Stomach (tissue), 9 donors: ENCODE measurements around the gene COX7A2L. TPM values are rescaled to one million over a fixed set of nuclear protein-coding genes. Genes with fewer than 3 reads are reported as not detected.
"Not testable (repeated sequence)": the region's sequence is repeated elsewhere in the genome, so short reads cannot be mapped to it uniquely, and the experiment has no call there.

ENCODE experiments used
- DNase-seq, 2 donors: peaks; one replicate each; pipeline versions ENCODE4 v3.0.0 to v3.0.0-alpha.2; 2013 to 2019
- H3K27ac ChIP-seq, 5 donors: fragments of 200-600 bp in 4 of 5; sonication (generic) in 4 of 5; one replicate each; pipeline ENCODE4 v1.5.1; 2013 to 2019; ENCODE audit warnings: mild to moderate bottlenecking in 1 of 5, moderate library complexity in 1 of 5
- H3K27me3 ChIP-seq, 3 donors: fragments of 200-600 bp; sonication (generic); one replicate each; pipeline ENCODE4 v1.5.1; 2017 to 2019; ENCODE audit warnings: mixed run types in 1 of 3
- H3K36me3 ChIP-seq, 4 donors: fragments of 200-600 bp; sonication (generic); 1 replicate in 3 of 4; 2 replicates in 1 of 4; pipeline ENCODE4 v1.5.1; 2016 to 2019
- H3K4me1 ChIP-seq, 4 donors: fragments of 200-600 bp; sonication (generic); one replicate each; pipeline ENCODE4 v1.5.1; 2016 to 2019
- H3K4me3 ChIP-seq, 4 donors: fragments of 200-600 bp; sonication (generic) in 3 of 4; one replicate each; pipeline ENCODE4 v1.5.1; 2016 to 2019; ENCODE audit warnings: mild to moderate bottlenecking in 1 of 4
- H3K9me3 ChIP-seq, 4 donors: fragments of 200-600 bp; sonication (generic); one replicate each; pipeline ENCODE4 v1.5.1; 2016 to 2019
- CTCF ChIP-seq, 7 experiments: fragments of 450-650 bp in 4 of 7; fragments of 200-600 bp in 3 of 7; sonication (generic) in 3 of 7; IDR thresholded peaks; one replicate each; pipeline ENCODE4 v1.5.1; 2016 to 2019; ENCODE audit warnings: antibody characterized with exemption in 7 of 7, control low read depth in 2 of 7, mild to moderate bottlenecking in 1 of 7
- EP300 ChIP-seq: sonication (generic); formaldehyde crosslinking; IDR thresholded peaks from one replicate; pipeline ENCODE4 v1.6.1; 2017; ENCODE audit warnings: antibody characterized with exemption
- POLR2A ChIP-seq, 4 donors: fragments of 450-650 bp; IDR thresholded peaks; one replicate each; pipeline ENCODE4 v1.6.1; 2016; ENCODE audit warnings: antibody characterized with exemption in 4 of 4, control low read depth in 2 of 4, mild to moderate bottlenecking in 1 of 4, moderate library complexity in 1 of 4
- POLR2AphosphoS5 ChIP-seq, 3 donors: sonication (generic); formaldehyde crosslinking; IDR thresholded peaks; one replicate each; pipeline ENCODE4 v1.6.1; 2016; ENCODE audit warnings: antibody characterized with exemption in 3 of 3
- WGBS, 5 donors: extraction: QIAGEN DNeasy Blood & Tissue Kit in 3 of 5; methylation state at CpG; one replicate each; pipeline versions ENCODE4 v1.1.5 to v1.1.7; 2013 to 2018; 5-methylcytosine and 5-hydroxymethylcytosine counted together
- intact Hi-C: fragments of 100-400 bp; cut with DNase I; formaldehyde crosslinking; loops from one replicate; pipeline ENCODE4 v1.15.1; 2023; ENCODE audit warnings: low total_unique reads
- polyA plus RNA-seq, 3 donors: library from polyadenylated mRNA; stranded (reverse); fragments of 200-250 nt; gene quantifications; one replicate each; pipeline ENCODE4 v1.2.3, GENCODE V29; 2013
- total RNA-seq, 5 donors: library from RNA; depleted of rRNA; stranded (reverse); fragments of >200 nt; gene quantifications; one replicate each; pipeline versions ENCODE4 v1.1.0 to v1.2.3, GENCODE V29; 2014 to 2016
- donor health status: healthy with polysubstance abuse.
- donor health status: Bipolar disorder and iron deficiency.
- donor health status: healthy.

The COX7A2L gene
- total and polyA plus RNA-seq, 8 donors: 36.2 to 222 (median 100) TPM

- Histone ChIP-seq H3K36me3 (no peaks in the 10 kb centered on the region), H3K4me3 (no peak overlapping the region), H3K9me3 (no peaks in the 10 kb centered on the region), H3K27me3 (peaks cover 0 to 8% (median 0%) of the 10 kb centered on the region in 3 donors), H3K4me1 (no peaks in the 10 kb centered on the region), H3K27ac (no peak overlapping the region)
- 57 to 75% (median 64%) methylated on average over 4 of the region's 4 CpGs for WGBS, 5 donors
- intact Hi-C loops: no loop called here
- DNase-seq: no peak
- TF ChIP-seq POLR2AphosphoS5 (IDR thresholded peaks at IDR 0.05) (no peak), EP300 (no peak), CTCF (IDR thresholded peaks at IDR 0.05) (no peak), POLR2A (IDR thresholded peaks at IDR 0.05) (no peak)
These were observed 43.7 kb upstream of the COX7A2L start for GRCh38 chr2:42404676-42405075.

- no peak for TF ChIP-seq POLR2A (IDR thresholded peaks at IDR 0.05)
- TF ChIP-seq POLR2AphosphoS5 (IDR thresholded peaks at IDR 0.05): no peak
- TF ChIP-seq CTCF (IDR thresholded peaks at IDR 0.05): no peak
- no peak for TF ChIP-seq EP300
- no peak overlapping the region for H3K4me3 ChIP-seq
- no peaks in the 10 kb centered on the region for H3K9me3 ChIP-seq
- no peaks in the 10 kb centered on the region for H3K27me3 ChIP-seq
- H3K4me1 ChIP-seq: no peaks in the 10 kb centered on the region
- DNase-seq: no peak
- 89 to 94% (median 93%) methylated on average over 6 of the region's 6 CpGs for WGBS, 5 donors
- no peaks in the 10 kb centered on the region for H3K36me3 ChIP-seq
- no peak overlapping the region for H3K27ac ChIP-seq
- intact Hi-C loops: no loop called here
These were observed 40.8 kb upstream of the COX7A2L start for GRCh38 chr2:42401773-42402172.

- H3K27ac ChIP-seq, H3K4me1 ChIP-seq, H3K9me3 ChIP-seq, H3K27me3 ChIP-seq, H3K4me3 ChIP-seq, DNase-seq, intact Hi-C loops, H3K36me3 ChIP-seq: not testable (repeated sequence)
- 91 to 96% (median 95%) methylated on average over 11 of the region's 11 CpGs for WGBS, 5 donors
These were observed 37.0 kb upstream of the COX7A2L start for GRCh38 chr2:42398052-42398451.

GRCh38 chr2:42393320-42393719 lies 32.3 kb upstream of the COX7A2L start:
- 95 to 98% (median 96%) methylated on average over 3 of the region's 3 CpGs for whole genome bisulfite sequencing, 5 donors
- H3K4me3 ChIP-seq, H3K36me3 ChIP-seq, DNase-seq, H3K4me1 ChIP-seq, H3K9me3 ChIP-seq, H3K27ac ChIP-seq, H3K27me3 ChIP-seq, intact Hi-C loops: not testable (repeated sequence)

- intact Hi-C loops: no loop called here
- 88 to 98% (median 93%) methylated on average over 1 of the region's 1 CpG for WGBS, 5 donors
These were observed 31.2 kb upstream of the COX7A2L start for GRCh38 chr2:42392191-42392590.

More at GRCh38 chr2:42392191-42392590, 31.2 kb upstream of the COX7A2L start:
- Histone ChIP-seq H3K9me3 (no peaks in the 10 kb centered on the region), H3K4me3 (no peak overlapping the region), H3K36me3 (no peaks in the 10 kb centered on the region), H3K27me3 (peaks cover 0 to 5% (median 0%) of the 10 kb centered on the region in 3 donors), H3K4me1 (no peaks in the 10 kb centered on the region), H3K27ac (no peak overlapping the region)
- TF ChIP-seq CTCF (IDR thresholded peaks at IDR 0.05) (no peak), POLR2A (IDR thresholded peaks at IDR 0.05) (no peak), EP300 (no peak), POLR2AphosphoS5 (IDR thresholded peaks at IDR 0.05) (no peak)
- DNase-seq: no peak
